Vagina (tissue), 2 donors: ENCODE results near the gene S100A5.

Experiments used
- CTCF ChIP-seq, 3 experiments: fragments of 450-650 bp in 2 of 3; fragments of 200-600 bp in 1 of 3; sonication (generic) in 1 of 3; IDR thresholded peaks; one replicate each; pipeline ENCODE4 v1.5.1; 2017 to 2019; ENCODE audit warnings: antibody characterized with exemption in 3 of 3, mild to moderate bottlenecking in 2 of 3, moderate library complexity in 2 of 3
- POLR2AphosphoS5 ChIP-seq, 2 donors: sonication (generic); formaldehyde crosslinking; IDR thresholded peaks; one replicate each; pipeline ENCODE4 v1.9.0; 2017; ENCODE audit warnings: antibody characterized with exemption in 2 of 2, mild to moderate bottlenecking in 2 of 2, low read depth in 1 of 2; ENCODE audit not compliant: insufficient read depth in 1 of 2

- no peak for TF ChIP-seq CTCF (IDR thresholded peaks at IDR 0.05)
- TF ChIP-seq POLR2AphosphoS5 (IDR thresholded peaks at IDR 0.05; ENCODE audit: insufficient read depth in 1 of 2, low read depth in 1 of 2): no peak
These were observed 36.9 kb upstream of the S100A5 start for GRCh38 chr1:153577624-153578051.
